GM23338 (cell line): Measurements from ENCODE around the gene CRIP3. TPM values are rescaled to one million over a fixed set of nuclear protein-coding genes. Genes with fewer than 3 reads are reported as not detected.
A peak's percentile ranks its signal among the peaks of the same experiment; 100 is the strongest.

ENCODE experiments used
- ATAC-seq: fragments of 200-7000 bp; cut with Tn5 transposase; 3 replicates; pipeline ENCODE4 v1.9.1; 2020
- DNase-seq: peaks from one replicate; pipeline ENCODE4 v3.0.0-alpha.2; 2015; ENCODE audit warnings: low spot score
- H2AFZ ChIP-seq: fragments of 200-600 bp; sonication (generic); 2 replicates; pipeline ENCODE4 v1.8.0; 2016; ENCODE audit warnings: antibody characterized with exemption, mild to moderate bottlenecking, moderate library complexity
- H3F3A ChIP-seq: fragments of 200-600 bp; sonication (generic); replicated peaks from 2 replicates; pipeline ENCODE4 v1.8.0; 2017; ENCODE audit warnings: antibody characterized with exemption, mixed run types, low read depth
- H3K27ac ChIP-seq: fragments of 200-600 bp; sonication (generic); 2 replicates; pipeline ENCODE4 v1.6.1; 2016; ENCODE audit warnings: low read depth
- H3K27me3 ChIP-seq: fragments of 200-600 bp; sonication (generic); 2 replicates; pipeline ENCODE4 v1.8.0; 2016; ENCODE audit warnings: mild to moderate bottlenecking, mixed run types, moderate library complexity; ENCODE audit not compliant: insufficient read depth
- H3K36me3 ChIP-seq: fragments of 200-600 bp; sonication (generic); 2 replicates; pipeline ENCODE4 v1.8.0; 2016; ENCODE audit warnings: mild to moderate bottlenecking; ENCODE audit not compliant: insufficient read depth
- H3K4me1 ChIP-seq: fragments of 200-600 bp; sonication (generic); 2 replicates; pipeline ENCODE4 v1.8.0; 2016; ENCODE audit warnings: mild to moderate bottlenecking, moderate library complexity; ENCODE audit not compliant: insufficient read depth
- H3K4me2 ChIP-seq: fragments of 200-600 bp; sonication (generic); 2 replicates; pipeline ENCODE4 v1.7.1; 2017; ENCODE audit warnings: mixed run types
- H3K4me3 ChIP-seq: fragments of 200-600 bp; sonication (generic); 2 replicates; pipeline ENCODE4 v1.6.1; 2016; ENCODE audit warnings: mixed run types
- H3K79me2 ChIP-seq: fragments of 200-600 bp; sonication (generic); replicated peaks from 2 replicates; pipeline ENCODE4 v1.8.0; 2017; ENCODE audit warnings: mild to moderate bottlenecking; ENCODE audit not compliant: insufficient read depth
- H3K9me2 ChIP-seq: fragments of 200-600 bp; sonication (generic); 2 replicates; pipeline ENCODE4 v1.8.0; 2017; ENCODE audit not compliant: insufficient read depth
- H4K20me1 ChIP-seq: fragments of 200-600 bp; sonication (generic); replicated peaks from 2 replicates; pipeline ENCODE4 v1.8.0; 2017; ENCODE audit warnings: mild to moderate bottlenecking; ENCODE audit not compliant: insufficient read depth
- H3K27ac Mint-ChIP-seq: 2 replicates; pipeline ENCODE4 v1.8.0; 2020; ENCODE audit warnings: inconsistent platforms, mild to moderate bottlenecking, moderate library complexity, mixed read lengths
- H3K27me3 Mint-ChIP-seq: 3 replicates; pipeline ENCODE4 v1.8.0; 2022; ENCODE audit warnings: low read depth, mild to moderate bottlenecking, moderate library complexity, mixed read lengths, inconsistent platforms; ENCODE audit not compliant: insufficient read depth, poor library complexity
- H3K36me3 Mint-ChIP-seq: 3 replicates; pipeline ENCODE4 v1.8.0; 2021; ENCODE audit warnings: low read depth, mild to moderate bottlenecking, inconsistent platforms, moderate library complexity, mixed read lengths
- H3K4me1 Mint-ChIP-seq: 3 replicates; pipeline ENCODE4 v1.8.0; 2020; ENCODE audit warnings: mild to moderate bottlenecking, inconsistent platforms, mixed read lengths
- H3K4me3 Mint-ChIP-seq: 3 replicates; pipeline ENCODE4 v1.8.0; 2021; ENCODE audit warnings: moderate library complexity, mild to moderate bottlenecking, inconsistent platforms, mixed read lengths
- H3K9me3 Mint-ChIP-seq: 3 replicates; pipeline ENCODE4 v1.8.0; 2020; ENCODE audit warnings: moderate library complexity, mild to moderate bottlenecking, inconsistent platforms, mixed read lengths
- EZH2phosphoT487 ChIP-seq: fragments of 200-600 bp; sonication (generic); IDR thresholded peaks from one replicate; pipeline ENCODE4 v1.8.1; 2018; ENCODE audit warnings: antibody characterized with exemption; ENCODE audit not compliant: unreplicated experiment
- JUNB ChIP-seq: IDR thresholded peaks from one replicate; pipeline ENCODE4 v1.6.1; 2016; ENCODE audit warnings: antibody characterized with exemption; ENCODE audit not compliant: unreplicated experiment
- POLR2AphosphoS5 ChIP-seq: IDR thresholded peaks from 2 replicates; pipeline ENCODE4 v1.6.1; 2016; ENCODE audit warnings: antibody characterized with exemption, low read depth
- polyA plus RNA-seq: library from polyadenylated mRNA; unstranded; fragments of >200 nt; fragmentation: Nextera tagmentation; extraction: Ambion mirVana; gene quantifications from 2 replicates; pipeline ENCODE4 v1.2.1, GENCODE V29; 2016
- total RNA-seq: library from RNA; depleted of rRNA; stranded (reverse); fragments of >200 nt; shearing (Covaris generic); gene quantifications from 2 replicates; pipeline ENCODE4 v1.2.3, GENCODE V29; 2014
- TF ChIP-seq, protein P1 (sequence below), 2 experiments: fragments of 200-600 bp in 1 of 2; sonication (generic) in 1 of 2; conservative IDR thresholded peaks; 2 replicates each; pipeline versions ENCODE4 v1.5.1 to v1.6.1; 2016 to 2017; ENCODE audit warnings: antibody characterized with exemption in 2 of 2, low read depth in 2 of 2, mild to moderate bottlenecking in 2 of 2, moderate library complexity in 1 of 2
- TF ChIP-seq, protein P2 (sequence below): IDR thresholded peaks from 2 replicates; pipeline ENCODE4 v1.6.1; 2016; ENCODE audit warnings: antibody characterized with exemption
- TF ChIP-seq, protein P3 (sequence below): IDR thresholded peaks from one replicate; pipeline ENCODE4 v1.6.1; 2018; ENCODE audit warnings: antibody characterized with exemption; ENCODE audit not compliant: unreplicated experiment

CRIP3 gene
- total and polyA plus RNA-seq, 2 experiments from 2014 or later = 22.0 to 36.0 TPM

DNA sequence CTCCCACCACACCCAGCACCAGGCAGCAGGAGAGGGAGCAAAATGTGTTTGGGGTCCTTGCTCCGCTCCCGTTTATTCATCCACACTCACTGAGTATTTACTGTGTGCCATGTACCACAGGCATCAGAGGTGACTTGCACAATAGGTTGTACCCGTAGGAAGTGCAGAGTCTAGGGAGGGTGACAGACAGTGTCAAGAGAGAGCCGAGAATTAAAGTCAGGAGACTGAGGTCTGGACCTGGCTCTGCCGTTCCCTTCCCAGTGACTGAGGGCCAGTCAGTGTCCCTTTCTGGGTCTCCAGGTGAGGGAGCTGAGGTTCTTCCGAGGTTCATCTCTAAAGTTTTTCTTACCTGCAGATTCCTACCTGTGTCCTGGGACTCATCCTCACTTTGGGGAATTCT is 43.1 kb downstream of the CRIP3 start (continued):
- TF ChIP-seq, protein P1, sequence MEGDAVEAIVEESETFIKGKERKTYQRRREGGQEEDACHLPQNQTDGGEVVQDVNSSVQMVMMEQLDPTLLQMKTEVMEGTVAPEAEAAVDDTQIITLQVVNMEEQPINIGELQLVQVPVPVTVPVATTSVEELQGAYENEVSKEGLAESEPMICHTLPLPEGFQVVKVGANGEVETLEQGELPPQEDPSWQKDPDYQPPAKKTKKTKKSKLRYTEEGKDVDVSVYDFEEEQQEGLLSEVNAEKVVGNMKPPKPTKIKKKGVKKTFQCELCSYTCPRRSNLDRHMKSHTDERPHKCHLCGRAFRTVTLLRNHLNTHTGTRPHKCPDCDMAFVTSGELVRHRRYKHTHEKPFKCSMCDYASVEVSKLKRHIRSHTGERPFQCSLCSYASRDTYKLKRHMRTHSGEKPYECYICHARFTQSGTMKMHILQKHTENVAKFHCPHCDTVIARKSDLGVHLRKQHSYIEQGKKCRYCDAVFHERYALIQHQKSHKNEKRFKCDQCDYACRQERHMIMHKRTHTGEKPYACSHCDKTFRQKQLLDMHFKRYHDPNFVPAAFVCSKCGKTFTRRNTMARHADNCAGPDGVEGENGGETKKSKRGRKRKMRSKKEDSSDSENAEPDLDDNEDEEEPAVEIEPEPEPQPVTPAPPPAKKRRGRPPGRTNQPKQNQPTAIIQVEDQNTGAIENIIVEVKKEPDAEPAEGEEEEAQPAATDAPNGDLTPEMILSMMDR (conservative IDR thresholded peaks at IDR 0.05; ENCODE audit: low read depth in 2 of 2) = peak in 1 of 2 experiments; percentile 54; a peak in 2 of 4 replicates

DNA sequence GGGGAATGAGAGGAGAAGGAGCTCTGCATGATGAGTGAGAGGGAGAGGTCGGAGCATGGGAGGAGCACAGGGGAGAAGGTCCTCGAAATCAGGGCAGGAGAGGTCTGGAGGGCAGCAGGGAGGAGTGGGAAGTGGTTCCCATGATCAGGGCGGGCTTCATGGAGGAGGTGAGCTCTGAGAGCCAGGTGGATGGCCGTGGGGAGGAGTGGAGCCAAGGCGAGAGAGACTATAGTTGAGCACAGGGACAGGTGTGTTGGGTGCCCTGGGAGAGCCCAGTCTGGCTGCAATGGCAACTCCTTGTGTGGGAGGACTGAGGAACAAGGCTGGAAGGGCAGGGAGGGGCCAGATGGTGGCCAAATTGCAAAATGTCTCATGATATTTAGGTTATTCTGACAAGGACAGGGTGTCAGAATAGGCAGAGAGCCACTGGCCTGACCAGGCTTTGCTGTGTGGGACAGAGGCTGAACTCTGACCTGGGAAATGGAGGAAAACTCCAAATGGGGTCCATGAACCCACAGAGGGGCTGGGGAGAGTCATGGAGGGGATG is 44.0 kb downstream of the CRIP3 start:
- ATAC-seq (no peak), DNase-seq (no peak)
- Mint-ChIP-seq H3K27me3 (peaks cover 34% of the 10 kb centered on the region), H3K9me3 (no peaks in the 10 kb centered on the region; the same call in 2 of the 3 replicates), H3K27ac (no peak overlapping the region), H3K36me3 (no peaks in the 10 kb centered on the region), H3K4me3 (no peak overlapping the region), H3K4me1 (peaks cover 25% of the 10 kb centered on the region)
- Histone ChIP-seq H3K9me2 (no peaks in the 10 kb centered on the region), H3K27ac (no peak overlapping the region), H4K20me1 (no peaks in the 10 kb centered on the region), H3K4me2 (no peak overlapping the region), H3K27me3 (peaks cover 20% of the 10 kb centered on the region), H3K79me2 (no peaks in the 10 kb centered on the region), H3K4me1 (peaks cover 11% of the 10 kb centered on the region), H2AFZ (no peak overlapping the region), H3F3A (no peaks in the 10 kb centered on the region), H3K4me3 (no peak overlapping the region), H3K36me3 (no peaks in the 10 kb centered on the region)
- TF ChIP-seq POLR2AphosphoS5 (no peak), JUNB (no peak), EZH2phosphoT487 (no peak)
- TF ChIP-seq, protein P2, sequence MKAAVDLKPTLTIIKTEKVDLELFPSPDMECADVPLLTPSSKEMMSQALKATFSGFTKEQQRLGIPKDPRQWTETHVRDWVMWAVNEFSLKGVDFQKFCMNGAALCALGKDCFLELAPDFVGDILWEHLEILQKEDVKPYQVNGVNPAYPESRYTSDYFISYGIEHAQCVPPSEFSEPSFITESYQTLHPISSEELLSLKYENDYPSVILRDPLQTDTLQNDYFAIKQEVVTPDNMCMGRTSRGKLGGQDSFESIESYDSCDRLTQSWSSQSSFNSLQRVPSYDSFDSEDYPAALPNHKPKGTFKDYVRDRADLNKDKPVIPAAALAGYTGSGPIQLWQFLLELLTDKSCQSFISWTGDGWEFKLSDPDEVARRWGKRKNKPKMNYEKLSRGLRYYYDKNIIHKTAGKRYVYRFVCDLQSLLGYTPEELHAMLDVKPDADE = no peak
- TF ChIP-seq, protein P3, sequence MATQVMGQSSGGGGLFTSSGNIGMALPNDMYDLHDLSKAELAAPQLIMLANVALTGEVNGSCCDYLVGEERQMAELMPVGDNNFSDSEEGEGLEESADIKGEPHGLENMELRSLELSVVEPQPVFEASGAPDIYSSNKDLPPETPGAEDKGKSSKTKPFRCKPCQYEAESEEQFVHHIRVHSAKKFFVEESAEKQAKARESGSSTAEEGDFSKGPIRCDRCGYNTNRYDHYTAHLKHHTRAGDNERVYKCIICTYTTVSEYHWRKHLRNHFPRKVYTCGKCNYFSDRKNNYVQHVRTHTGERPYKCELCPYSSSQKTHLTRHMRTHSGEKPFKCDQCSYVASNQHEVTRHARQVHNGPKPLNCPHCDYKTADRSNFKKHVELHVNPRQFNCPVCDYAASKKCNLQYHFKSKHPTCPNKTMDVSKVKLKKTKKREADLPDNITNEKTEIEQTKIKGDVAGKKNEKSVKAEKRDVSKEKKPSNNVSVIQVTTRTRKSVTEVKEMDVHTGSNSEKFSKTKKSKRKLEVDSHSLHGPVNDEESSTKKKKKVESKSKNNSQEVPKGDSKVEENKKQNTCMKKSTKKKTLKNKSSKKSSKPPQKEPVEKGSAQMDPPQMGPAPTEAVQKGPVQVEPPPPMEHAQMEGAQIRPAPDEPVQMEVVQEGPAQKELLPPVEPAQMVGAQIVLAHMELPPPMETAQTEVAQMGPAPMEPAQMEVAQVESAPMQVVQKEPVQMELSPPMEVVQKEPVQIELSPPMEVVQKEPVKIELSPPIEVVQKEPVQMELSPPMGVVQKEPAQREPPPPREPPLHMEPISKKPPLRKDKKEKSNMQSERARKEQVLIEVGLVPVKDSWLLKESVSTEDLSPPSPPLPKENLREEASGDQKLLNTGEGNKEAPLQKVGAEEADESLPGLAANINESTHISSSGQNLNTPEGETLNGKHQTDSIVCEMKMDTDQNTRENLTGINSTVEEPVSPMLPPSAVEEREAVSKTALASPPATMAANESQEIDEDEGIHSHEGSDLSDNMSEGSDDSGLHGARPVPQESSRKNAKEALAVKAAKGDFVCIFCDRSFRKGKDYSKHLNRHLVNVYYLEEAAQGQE = no peak
